Stimulated activated naive CD8-positive, alpha-beta T cell treated with anti-CD3 and anti-CD28 coated beads, Interleukin-15, amount 100 ng/mL, for 72 hours (primary cell): ENCODE results near the gene ECE2.
A peak's percentile ranks its signal among the peaks of the same experiment; 100 is the strongest.

Experiments used
- ATAC-seq: fragments of 150-1000 bp; cut with Tn5 transposase; 2 replicates; pipeline ENCODE4 v1.10.0; 2021; ENCODE audit warnings: mild to moderate bottlenecking, moderate library complexity
- DNase-seq, 2 donors: peaks; one replicate each; pipeline ENCODE4 v3.0.0; 2021 to 2022
- H3K27ac Mint-ChIP-seq, 2 donors: one replicate each; pipeline ENCODE4 v1.8.0; 2022; ENCODE audit warnings: mild to moderate bottlenecking in 2 of 2, mixed read lengths in 2 of 2, moderate library complexity in 2 of 2
- H3K27me3 Mint-ChIP-seq: one replicate; pipeline ENCODE4 v1.8.0; 2022; ENCODE audit warnings: mixed read lengths
- H3K4me1 Mint-ChIP-seq: one replicate; pipeline ENCODE4 v1.8.0; 2022; ENCODE audit warnings: mild to moderate bottlenecking, mixed read lengths
- H3K4me3 Mint-ChIP-seq, 2 donors: one replicate each; pipeline ENCODE4 v1.8.0; 2022; ENCODE audit warnings: mild to moderate bottlenecking in 2 of 2, mixed read lengths in 2 of 2, moderate library complexity in 1 of 2
- H3K9me3 Mint-ChIP-seq, 2 donors: one replicate each; pipeline ENCODE4 v1.8.0; 2022; ENCODE audit warnings: mixed read lengths in 2 of 2

The ECE2 gene

DNA sequence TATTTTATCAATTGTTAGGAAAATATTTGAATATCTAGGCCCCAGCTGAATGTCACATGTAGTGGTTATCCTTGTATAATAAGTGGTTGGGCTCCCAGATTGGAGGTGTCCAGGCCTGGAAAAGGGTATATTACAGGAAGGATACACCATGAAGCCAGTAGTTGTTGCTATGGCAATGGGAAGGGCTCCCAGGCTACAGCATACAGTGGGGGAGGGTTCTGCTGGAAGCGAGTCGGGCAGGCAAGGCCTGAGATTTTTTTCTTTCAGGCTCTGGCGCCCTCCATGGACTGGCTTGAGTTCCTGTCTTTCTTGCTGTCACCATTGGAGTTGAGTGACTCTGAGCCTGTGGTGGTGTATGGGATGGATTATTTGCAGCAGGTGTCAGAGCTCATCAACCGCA, 8.9 kb downstream of the ECE2 start:
- Mint-ChIP-seq H3K4me3 (no peak overlapping the region), H3K4me1 (no peaks in the 10 kb centered on the region), H3K27ac (no peak overlapping the region), H3K9me3 (no peaks in the 10 kb centered on the region), H3K27me3 (peaks cover 30% of the 10 kb centered on the region)
- peak in 1 of 2 donors; percentile 41 for DNase-seq
- peak; percentile 65 for ATAC-seq

DNA sequence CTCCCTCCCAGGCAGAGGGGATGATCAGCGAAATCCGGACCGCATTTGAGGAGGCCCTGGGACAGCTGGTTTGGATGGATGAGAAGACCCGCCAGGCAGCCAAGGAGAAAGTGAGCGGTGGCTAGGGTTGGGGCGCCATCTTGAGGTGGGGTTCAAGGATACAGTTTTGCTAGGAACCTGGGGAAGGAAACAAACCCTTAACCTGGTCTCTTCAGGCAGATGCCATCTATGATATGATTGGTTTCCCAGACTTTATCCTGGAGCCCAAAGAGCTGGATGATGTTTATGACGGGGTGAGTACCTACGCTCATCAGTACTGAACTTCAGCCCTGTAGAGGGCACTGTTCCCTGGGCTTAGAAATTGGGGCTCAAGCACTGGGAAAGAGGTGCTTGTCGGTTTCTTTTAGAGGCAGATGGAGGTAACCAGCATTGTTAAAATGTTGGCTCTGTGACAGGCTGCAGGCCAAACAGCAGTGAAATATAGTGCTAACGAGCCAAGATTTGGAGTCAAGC, 13.7 kb downstream of the ECE2 start:
- H3K27me3 Mint-ChIP-seq: peaks cover 24% of the 10 kb centered on the region
- ATAC-seq (peak; percentile 83), DNase-seq (peak; percentile 68 to 71)
- H3K4me1 Mint-ChIP-seq: no peaks in the 10 kb centered on the region
- no peak overlapping the region for H3K27ac Mint-ChIP-seq
- H3K9me3 Mint-ChIP-seq: no peaks in the 10 kb centered on the region
- H3K4me3 Mint-ChIP-seq: no peak overlapping the region

DNA sequence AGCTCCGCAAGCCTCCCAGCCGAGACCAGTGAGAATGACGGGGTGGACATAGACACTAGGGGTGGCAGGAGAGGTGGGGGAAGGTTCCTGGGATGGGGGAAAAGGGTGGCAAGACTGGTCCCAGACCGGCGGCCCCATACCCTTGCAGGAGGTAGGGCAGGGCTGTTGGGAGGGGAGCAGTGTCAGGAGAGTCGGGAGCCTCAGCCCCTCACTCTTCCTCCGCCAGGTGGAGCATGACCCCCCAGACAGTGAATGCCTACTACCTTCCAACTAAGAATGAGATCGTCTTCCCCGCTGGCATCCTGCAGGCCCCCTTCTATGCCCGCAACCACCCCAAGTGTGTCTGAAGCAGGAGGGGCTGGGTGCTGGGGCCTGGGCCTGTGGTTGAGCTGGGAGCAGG, 14.5 kb downstream of the ECE2 start:
- Mint-ChIP-seq H3K27ac (no peak overlapping the region), H3K4me1 (no peaks in the 10 kb centered on the region), H3K9me3 (no peaks in the 10 kb centered on the region), H3K4me3 (no peak overlapping the region), H3K27me3 (peaks cover 24% of the 10 kb centered on the region)
- DNase-seq: no peak
- no peak for ATAC-seq

DNA sequence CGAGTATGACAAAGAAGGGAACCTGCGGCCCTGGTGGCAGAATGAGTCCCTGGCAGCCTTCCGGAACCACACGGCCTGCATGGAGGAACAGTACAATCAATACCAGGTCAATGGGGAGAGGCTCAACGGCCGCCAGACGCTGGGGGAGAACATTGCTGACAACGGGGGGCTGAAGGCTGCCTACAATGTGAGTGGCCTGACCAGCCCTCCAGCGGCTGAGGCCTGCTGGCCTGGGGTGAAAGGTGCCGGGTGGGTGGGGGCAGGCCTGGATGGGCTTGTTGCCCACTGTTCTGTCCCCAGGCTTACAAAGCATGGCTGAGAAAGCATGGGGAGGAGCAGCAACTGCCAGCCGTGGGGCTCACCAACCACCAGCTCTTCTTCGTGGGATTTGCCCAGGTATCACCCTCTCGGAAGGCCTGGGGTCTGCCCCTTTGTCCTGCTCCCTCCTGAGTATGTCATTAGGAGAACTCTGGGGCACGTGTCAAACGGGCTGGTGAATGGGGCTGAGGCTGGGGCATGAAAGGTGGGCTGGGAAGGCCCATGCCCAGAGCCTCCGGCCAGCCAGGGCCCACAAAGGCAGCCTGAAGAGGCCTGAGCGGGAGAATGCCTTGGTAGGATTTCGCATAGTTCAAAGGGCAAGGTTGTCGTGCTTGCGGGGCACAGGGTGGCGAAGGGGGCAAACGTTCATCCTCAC, 15.4 kb downstream of the ECE2 start:
- ATAC-seq: no peak
- no peak overlapping the region for H3K27ac Mint-ChIP-seq

DNA sequence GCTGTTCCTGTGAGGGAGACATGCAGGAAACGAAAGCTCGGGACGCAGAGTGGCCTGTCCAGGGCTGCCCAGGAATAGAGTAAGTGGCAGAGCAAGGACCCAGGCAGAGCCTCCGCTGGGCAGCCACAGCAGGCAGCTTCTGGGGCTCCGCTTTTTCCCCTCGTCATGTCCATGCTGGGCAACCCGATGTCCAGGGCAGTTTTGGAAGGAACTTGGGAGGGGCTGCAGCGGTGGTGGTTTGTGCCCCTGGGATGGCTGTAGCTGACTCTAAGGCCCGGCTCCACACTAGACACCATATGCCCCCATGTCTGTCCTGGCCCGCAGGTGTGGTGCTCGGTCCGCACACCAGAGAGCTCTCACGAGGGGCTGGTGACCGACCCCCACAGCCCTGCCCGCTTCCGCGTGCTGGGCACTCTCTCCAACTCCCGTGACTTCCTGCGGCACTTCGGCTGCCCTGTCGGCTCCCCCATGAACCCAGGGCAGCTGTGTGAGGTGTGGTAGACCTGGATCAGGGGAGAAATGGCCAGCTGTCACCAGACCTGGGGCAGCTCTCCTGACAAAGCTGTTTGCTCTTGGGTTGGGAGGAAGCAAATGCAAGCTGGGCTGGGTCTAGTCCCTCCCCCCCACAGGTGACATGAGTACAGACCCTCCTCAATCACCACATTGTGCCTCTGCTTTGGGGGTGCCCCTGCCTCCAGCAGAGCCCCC, 16.1 kb downstream of the ECE2 start:
- no peak for DNase-seq
- ATAC-seq: no peak
- Mint-ChIP-seq H3K27me3 (peaks cover 10% of the 10 kb centered on the region), H3K4me3 (no peak overlapping the region), H3K9me3 (no peaks in the 10 kb centered on the region), H3K4me1 (no peaks in the 10 kb centered on the region), H3K27ac (peak overlapping the region in 1 of 2 donors; percentile 46)

More for the DNA sequence above, 15.4 kb downstream of the ECE2 start:
- H3K4me3 Mint-ChIP-seq: no peak overlapping the region
- H3K27me3 Mint-ChIP-seq: peaks cover 17% of the 10 kb centered on the region
- H3K4me1 Mint-ChIP-seq: no peaks in the 10 kb centered on the region
- DNase-seq: no peak
- no peaks in the 10 kb centered on the region for H3K9me3 Mint-ChIP-seq

DNA sequence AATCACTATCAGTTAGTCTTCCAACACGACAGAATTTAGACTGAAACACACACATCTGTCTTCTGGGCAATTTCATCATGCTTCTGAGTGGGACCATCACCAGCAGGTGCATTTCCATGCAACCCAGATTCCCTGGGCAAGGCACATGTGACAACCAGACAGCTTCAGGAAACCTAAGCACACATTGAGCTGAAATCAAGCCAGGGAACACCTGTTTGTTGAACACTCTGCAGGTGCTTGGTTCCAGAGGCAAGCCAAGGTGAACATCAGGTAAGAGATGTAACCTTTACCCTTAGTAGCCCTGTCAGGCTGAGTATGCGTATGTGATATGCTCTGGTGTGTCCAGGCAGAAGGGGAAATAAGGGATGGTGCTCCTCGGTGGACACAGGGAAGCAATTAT, 19.9 kb downstream of the ECE2 start:
- DNase-seq (no peak), ATAC-seq (no peak)
- Mint-ChIP-seq H3K27ac (no peak overlapping the region), H3K4me1 (peaks cover 13% of the 10 kb centered on the region), H3K27me3 (no peaks in the 10 kb centered on the region), H3K9me3 (no peaks in the 10 kb centered on the region), H3K4me3 (no peak overlapping the region)

DNA sequence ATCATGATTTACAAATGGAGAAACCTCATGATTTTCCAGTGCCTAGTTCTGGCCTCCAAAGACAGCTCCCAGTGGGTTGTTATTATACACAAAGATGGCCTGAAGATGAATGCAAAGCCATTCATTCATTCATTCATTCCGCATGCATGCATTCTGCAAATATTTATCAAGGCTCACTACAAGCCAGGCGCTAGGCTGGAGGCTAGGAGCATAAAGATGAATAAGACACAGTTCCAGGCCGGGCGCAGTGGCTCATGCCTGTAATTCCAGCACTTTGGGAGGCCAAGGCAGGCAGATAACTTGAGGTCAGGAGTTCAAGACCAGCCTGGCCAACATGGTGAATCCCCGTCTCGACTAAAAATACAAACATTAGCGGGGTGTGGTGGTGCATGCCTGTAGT, 20.8 kb downstream of the ECE2 start:
- H3K4me3 Mint-ChIP-seq: no peak overlapping the region
- H3K27me3 Mint-ChIP-seq: no peaks in the 10 kb centered on the region
- H3K27ac Mint-ChIP-seq: peak overlapping the region in 1 of 2 donors; percentile 23
- H3K9me3 Mint-ChIP-seq: no peaks in the 10 kb centered on the region
- H3K4me1 Mint-ChIP-seq: peaks cover 21% of the 10 kb centered on the region
- ATAC-seq: no peak
- DNase-seq: no peak

DNA sequence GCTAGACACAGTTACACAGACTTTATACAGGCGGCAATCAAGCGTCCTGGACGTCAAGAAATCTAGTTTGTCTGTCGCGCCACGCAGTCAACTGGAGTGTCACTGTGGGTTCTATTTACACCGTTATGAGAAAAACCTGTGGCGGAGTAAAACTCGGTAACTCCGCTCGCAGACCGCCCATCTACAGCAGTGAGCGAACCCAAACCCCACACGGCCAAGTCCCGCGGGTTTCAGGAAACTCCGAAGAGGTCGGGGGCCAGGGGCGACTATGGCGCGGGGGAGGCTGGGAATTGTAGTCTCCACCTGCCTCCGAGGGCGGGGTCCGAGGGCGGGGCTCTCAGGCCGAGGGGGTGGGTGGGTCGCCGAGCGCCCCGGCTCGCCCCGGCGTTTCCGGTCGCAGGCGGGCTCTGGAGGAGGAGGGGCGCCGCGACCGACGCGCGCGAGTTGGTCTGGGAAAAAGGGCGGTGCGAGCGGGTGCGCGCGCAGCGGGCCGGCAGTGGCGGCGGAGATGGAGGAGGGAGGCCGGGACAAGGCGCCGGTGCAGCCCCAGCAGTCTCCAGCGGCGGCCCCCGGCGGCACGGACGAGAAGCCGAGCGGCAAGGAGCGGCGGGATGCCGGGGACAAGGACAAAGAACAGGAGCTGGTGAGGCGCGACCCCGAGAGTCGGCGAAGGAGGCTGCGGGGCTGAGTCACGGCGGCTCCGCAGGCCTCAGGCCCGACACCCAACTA, 23.1 kb downstream of the ECE2 start, which contains the start of gene PSMD2:
Gene PSMD2 (plus strand): TSS at position 483 of the 729 bp plus-strand sequence. CDS start 26 bp downstream, at position 509.
- peak within 1 kb of the TSS; percentile 86 to 89 for H3K4me3 Mint-ChIP-seq
- DNase-seq (peak; percentile 97), ATAC-seq (peak; percentile 98)
- no peaks in the 10 kb centered on the region for H3K9me3 Mint-ChIP-seq
- peak within 1 kb of the TSS; percentile 91 to 99 for H3K27ac Mint-ChIP-seq
- no peaks in the 10 kb centered on the region for H3K27me3 Mint-ChIP-seq
- peaks cover 24% of the 10 kb centered on the region for H3K4me1 Mint-ChIP-seq

DNA sequence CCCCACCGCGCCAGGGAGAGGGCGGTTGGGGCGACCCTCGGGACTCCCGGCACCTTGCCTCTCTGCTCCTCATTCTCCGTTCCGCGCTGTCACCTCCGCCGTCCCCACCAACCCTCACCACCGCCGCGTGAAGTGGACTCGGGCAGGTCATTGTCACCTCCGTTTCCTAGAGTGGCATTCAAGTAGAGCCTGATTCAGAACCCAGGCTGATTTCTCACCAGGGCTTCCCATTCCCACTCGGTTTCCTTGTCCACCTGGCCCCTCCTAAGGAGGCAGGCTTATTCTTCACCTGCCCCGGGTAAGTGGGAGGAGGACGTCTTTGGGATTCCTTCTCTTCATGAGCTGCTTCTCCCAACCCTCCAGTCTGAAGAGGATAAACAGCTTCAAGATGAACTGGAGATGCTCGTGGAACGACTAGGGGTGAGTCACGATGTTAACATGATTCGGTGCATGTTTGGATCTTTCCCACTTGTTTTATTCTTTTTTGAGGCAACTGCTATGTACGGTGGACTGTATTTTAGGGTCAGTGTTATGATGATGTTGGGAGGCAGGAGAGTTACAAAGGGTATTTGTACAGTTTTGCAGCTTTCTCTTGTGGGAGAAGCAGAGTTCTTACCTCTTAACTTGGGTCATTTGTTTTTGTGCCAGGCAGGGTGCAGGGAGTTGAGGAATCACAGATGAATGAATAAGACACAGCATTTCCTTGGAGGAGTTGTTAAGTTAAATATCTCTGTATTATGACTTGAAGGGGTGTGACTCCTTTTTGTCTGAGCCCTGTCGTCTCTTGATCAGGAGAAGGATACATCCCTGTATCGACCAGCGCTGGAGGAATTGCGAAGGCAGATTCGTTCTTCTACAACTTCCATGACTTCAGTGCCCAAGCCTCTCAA, 23.9 kb downstream of the ECE2 start:
- ATAC-seq (no peak), DNase-seq (no peak)
- no peaks in the 10 kb centered on the region for H3K27me3 Mint-ChIP-seq
- peak overlapping the region; percentile 86 to 99 for H3K27ac Mint-ChIP-seq
- peak overlapping the region; percentile 86 to 89 for H3K4me3 Mint-ChIP-seq
- no peaks in the 10 kb centered on the region for H3K9me3 Mint-ChIP-seq
- peaks cover 28% of the 10 kb centered on the region for H3K4me1 Mint-ChIP-seq

DNA sequence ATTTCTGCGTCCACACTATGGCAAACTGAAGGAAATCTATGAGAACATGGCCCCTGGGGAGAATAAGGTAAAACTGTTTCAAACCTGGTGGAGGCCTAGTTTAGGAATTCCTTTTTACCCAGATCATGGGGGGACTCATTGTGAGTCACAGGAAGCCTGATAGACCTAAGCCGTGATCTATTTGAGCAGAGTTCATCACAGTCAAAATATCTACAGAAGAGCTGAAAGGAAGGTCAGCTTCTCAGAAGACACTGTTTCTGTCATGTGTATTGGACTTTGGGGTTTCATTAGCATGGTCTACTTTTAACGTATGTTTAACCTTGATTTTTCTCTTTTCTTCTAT, 24.5 kb downstream of the ECE2 start:
- Mint-ChIP-seq H3K4me1 (peaks cover 28% of the 10 kb centered on the region), H3K27me3 (no peaks in the 10 kb centered on the region), H3K4me3 (peak overlapping the region; percentile 86 to 89), H3K27ac (no peak overlapping the region), H3K9me3 (no peaks in the 10 kb centered on the region)
- DNase-seq (no peak), ATAC-seq (no peak)

DNA sequence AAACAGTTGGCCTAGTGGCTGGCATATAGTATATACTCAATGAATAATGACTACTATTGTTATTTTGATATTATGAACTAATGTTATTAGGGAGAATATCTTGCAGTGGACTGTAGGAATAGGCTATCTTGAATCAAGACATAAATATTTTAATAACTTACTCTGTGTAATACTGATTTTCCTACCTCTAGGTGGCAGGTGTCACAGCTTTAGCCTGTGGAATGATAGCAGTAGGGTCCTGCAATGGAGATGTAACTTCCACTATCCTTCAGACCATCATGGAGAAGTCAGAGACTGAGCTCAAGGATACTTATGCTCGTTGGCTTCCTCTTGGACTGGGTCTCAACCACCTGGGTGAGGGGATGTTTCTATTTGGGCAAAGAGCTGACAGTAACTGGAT, 29.8 kb downstream of the ECE2 start:
- no peak for DNase-seq
- peak; percentile 71 for ATAC-seq
- H3K27me3 Mint-ChIP-seq: no peaks in the 10 kb centered on the region
- H3K27ac Mint-ChIP-seq: no peak overlapping the region
- H3K4me1 Mint-ChIP-seq: peaks cover 27% of the 10 kb centered on the region
- H3K4me3 Mint-ChIP-seq: no peak overlapping the region
- no peaks in the 10 kb centered on the region for H3K9me3 Mint-ChIP-seq

DNA sequence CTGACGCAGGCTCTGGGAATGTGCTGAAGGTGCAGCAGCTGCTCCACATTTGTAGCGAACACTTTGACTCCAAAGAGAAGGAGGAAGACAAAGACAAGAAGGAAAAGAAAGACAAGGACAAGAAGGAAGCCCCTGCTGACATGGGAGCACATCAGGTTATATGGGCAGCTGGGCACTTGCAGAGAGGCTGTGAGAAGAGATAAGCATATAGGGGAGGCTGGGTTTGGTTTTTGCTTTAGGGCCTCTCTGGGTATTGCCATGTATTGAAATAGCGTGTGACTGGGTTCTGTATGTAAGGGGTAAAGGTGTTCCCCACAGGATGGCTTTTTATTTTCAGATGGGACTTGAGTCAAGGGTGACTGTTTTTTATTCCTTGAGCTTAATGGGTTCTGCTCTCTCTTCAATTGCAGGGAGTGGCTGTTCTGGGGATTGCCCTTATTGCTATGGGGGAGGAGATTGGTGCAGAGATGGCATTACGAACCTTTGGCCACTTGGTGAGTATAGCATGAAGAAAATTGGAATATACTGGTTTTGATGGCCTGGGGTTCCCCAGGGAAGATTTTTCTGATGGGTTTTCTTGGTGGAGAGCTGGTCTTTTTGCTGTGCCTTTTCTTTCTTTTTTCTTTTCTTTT, 30.6 kb downstream of the ECE2 start:
- Mint-ChIP-seq H3K4me1 (peaks cover 18% of the 10 kb centered on the region), H3K9me3 (no peaks in the 10 kb centered on the region), H3K4me3 (no peak overlapping the region), H3K27ac (no peak overlapping the region), H3K27me3 (no peaks in the 10 kb centered on the region)
- ATAC-seq (no peak), DNase-seq (no peak)

DNA sequence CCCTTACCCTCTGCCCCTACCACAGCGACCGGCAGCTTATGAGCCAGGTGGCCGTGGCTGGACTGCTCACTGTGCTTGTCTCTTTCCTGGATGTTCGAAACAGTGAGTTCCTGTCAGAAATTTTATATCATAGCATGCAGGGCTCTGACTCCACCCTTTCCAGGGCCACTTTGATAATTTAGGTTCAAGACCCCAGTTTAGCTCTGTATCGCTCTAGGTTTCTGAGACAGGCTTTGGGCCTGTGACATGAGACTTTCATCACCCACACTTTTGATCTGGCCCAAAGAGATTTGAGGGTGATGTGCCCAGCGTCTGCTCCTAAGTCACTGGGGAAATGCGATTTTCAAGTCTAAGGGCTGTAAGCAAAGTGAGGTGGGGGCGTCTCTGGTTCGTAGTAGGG, 32.1 kb downstream of the ECE2 start:
- no peak overlapping the region for H3K27ac Mint-ChIP-seq

DNA sequence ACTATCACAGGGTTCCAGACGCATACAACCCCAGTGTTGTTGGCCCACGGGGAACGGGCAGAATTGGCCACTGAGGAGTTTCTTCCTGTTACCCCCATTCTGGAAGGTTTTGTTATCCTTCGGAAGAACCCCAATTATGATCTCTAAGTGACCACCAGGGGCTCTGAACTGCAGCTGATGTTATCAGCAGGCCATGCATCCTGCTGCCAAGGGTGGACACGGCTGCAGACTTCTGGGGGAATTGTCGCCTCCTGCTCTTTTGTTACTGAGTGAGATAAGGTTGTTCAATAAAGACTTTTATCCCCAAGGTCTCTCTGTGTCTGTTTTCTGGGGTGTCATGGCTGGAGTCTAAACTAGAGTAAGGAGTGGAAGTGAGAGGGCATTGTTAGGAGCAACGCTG, 32.9 kb downstream of the ECE2 start:
- ATAC-seq (no peak), DNase-seq (no peak)
- no peak overlapping the region for H3K27ac Mint-ChIP-seq
- H3K4me3 Mint-ChIP-seq: no peak overlapping the region
- no peaks in the 10 kb centered on the region for H3K27me3 Mint-ChIP-seq
- H3K9me3 Mint-ChIP-seq: no peaks in the 10 kb centered on the region
- H3K4me1 Mint-ChIP-seq: peaks cover 15% of the 10 kb centered on the region

More for the DNA sequence above, 32.1 kb downstream of the ECE2 start:
- ATAC-seq: no peak
- H3K9me3 Mint-ChIP-seq: no peaks in the 10 kb centered on the region
- DNase-seq: no peak
- H3K4me3 Mint-ChIP-seq: no peak overlapping the region
- H3K27me3 Mint-ChIP-seq: no peaks in the 10 kb centered on the region
- peaks cover 15% of the 10 kb centered on the region for H3K4me1 Mint-ChIP-seq

DNA sequence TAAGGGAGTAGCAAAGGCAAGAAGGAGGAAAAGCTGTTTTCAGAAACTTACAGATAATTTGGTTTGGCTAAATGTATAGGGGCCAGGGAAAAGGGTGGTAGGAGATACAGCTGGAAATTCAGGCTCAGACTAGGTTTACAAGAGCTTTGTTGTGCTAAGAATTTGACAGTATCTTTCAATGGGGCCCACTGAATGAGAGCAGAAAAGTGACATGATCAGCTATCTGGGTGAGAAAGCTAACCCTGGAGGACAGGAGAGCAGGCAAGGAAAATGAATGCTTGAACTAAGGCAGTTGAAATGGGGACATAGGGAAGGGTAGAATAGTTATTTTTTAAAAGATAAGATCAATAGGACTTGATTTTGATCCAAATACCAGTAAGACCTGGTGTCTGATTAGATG, 35.8 kb downstream of the ECE2 start:
- Mint-ChIP-seq H3K27ac (no peak overlapping the region), H3K27me3 (no peaks in the 10 kb centered on the region)
- no peak for ATAC-seq

More for the DNA sequence above, 35.8 kb downstream of the ECE2 start:
- H3K4me3 Mint-ChIP-seq: no peak overlapping the region
- H3K9me3 Mint-ChIP-seq: no peaks in the 10 kb centered on the region
- DNase-seq: no peak
- H3K4me1 Mint-ChIP-seq: peaks cover 20% of the 10 kb centered on the region
